Ovary (tissue), 3 donors: ENCODE results near the gene SEMA3E.

Source experiments
- CTCF ChIP-seq, 3 donors: fragments of 450-650 bp in 2 of 3; fragments of 200-600 bp in 1 of 3; IDR thresholded peaks; one replicate each; pipeline versions ENCODE4 v1.5.1 to v1.8.0; 2016 to 2022; ENCODE audit warnings: antibody characterized with exemption in 3 of 3, mild to moderate bottlenecking in 1 of 3
- EP300 ChIP-seq: sonication (generic); formaldehyde crosslinking; IDR thresholded peaks from one replicate; pipeline ENCODE4 v1.6.1; 2017; ENCODE audit warnings: antibody characterized with exemption
- POLR2A ChIP-seq: fragments of 450-650 bp; IDR thresholded peaks from one replicate; pipeline ENCODE4 v1.6.1; 2017; ENCODE audit warnings: antibody characterized with exemption, mild to moderate bottlenecking, moderate library complexity
- donor health status: DM: no; HTN: no; CAD: no.

GRCh38 chr7:83574616-83575015 is 74.3 kb downstream of the SEMA3E start:
- TF ChIP-seq CTCF (IDR thresholded peaks at IDR 0.05) (no peak), POLR2A (no peak), EP300 (no peak)
